ENCODE results near the gene MAP7D2. TPM values are rescaled to one million over a fixed set of nuclear protein-coding genes. Genes with fewer than 3 reads are reported as not detected.

The MAP7D2 gene
- total RNA-seq, 3 donors from 2014 or later: 0.48 to 2.2 (median 1.3) TPM

DNA sequence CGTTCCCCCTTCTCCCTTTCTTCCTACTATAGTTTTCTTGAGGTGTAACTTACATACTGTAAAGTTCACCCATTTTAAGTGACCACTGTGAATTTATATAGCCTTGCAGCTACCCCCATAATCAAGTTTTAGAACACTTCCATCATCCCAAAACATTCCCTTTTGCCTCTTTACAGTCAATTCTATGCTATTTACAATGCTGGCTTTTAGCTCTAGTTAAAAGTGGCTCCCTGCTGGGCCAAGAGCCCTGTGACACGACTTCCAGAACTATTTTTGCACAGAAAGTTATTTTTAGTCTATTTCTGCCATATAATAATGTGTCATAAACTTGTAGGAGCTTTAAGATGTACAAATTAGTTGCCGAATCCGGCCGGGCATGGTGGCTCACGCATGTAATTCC lies 26.9 kb downstream of the MAP7D2 start:
- H3K4me1 ChIP-seq: no peaks in the 10 kb centered on the region
- intact Hi-C loops (cut with DNase I; ENCODE audit: low total_unique reads): no loop called here
- TF ChIP-seq POLR2AphosphoS5 (IDR thresholded peaks at IDR 0.05) (no peak), POLR2A (IDR thresholded peaks at IDR 0.05) (no peak)
- TF ChIP-seq, protein P1, sequence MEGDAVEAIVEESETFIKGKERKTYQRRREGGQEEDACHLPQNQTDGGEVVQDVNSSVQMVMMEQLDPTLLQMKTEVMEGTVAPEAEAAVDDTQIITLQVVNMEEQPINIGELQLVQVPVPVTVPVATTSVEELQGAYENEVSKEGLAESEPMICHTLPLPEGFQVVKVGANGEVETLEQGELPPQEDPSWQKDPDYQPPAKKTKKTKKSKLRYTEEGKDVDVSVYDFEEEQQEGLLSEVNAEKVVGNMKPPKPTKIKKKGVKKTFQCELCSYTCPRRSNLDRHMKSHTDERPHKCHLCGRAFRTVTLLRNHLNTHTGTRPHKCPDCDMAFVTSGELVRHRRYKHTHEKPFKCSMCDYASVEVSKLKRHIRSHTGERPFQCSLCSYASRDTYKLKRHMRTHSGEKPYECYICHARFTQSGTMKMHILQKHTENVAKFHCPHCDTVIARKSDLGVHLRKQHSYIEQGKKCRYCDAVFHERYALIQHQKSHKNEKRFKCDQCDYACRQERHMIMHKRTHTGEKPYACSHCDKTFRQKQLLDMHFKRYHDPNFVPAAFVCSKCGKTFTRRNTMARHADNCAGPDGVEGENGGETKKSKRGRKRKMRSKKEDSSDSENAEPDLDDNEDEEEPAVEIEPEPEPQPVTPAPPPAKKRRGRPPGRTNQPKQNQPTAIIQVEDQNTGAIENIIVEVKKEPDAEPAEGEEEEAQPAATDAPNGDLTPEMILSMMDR (IDR thresholded peaks at IDR 0.05): no peak
- H3K36me3 ChIP-seq: no peaks in the 10 kb centered on the region
- no peaks in the 10 kb centered on the region for H3K9me3 ChIP-seq
- peaks cover 0 to 46% of the 10 kb centered on the region in 2 donors for H3K27me3 ChIP-seq
- no peak overlapping the region for H3K27ac ChIP-seq
- no peak for DNase-seq (ENCODE audit: low spot score in 2 of 2)
- no peak overlapping the region for H3K4me3 ChIP-seq

DNA sequence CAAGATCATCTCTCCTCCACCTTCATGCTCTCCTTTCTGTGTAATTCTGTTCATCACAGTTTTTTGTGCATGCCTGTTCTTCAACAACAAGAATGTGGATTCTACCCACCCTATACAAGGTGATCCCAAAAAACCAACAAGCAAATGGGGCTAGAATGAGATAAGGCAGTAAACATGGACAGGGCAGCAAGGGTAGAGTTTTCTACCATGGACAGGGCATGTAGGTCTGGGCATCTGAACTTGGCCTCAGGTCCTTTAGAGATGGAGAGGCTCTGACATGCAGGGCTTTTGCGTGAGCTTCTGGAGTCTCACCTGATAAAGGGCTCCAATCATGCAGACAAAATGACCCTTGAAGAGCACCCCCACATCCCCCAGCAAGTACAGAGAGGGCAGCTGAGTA lies 36.4 kb downstream of the MAP7D2 start:
- Histone ChIP-seq H3K9me3 (no peaks in the 10 kb centered on the region), H3K4me1 (no peaks in the 10 kb centered on the region), H3K36me3 (no peaks in the 10 kb centered on the region), H3K27ac (no peak overlapping the region), H3K4me3 (no peak overlapping the region), H3K27me3 (peaks cover 0 to 48% of the 10 kb centered on the region in 2 donors)
- no peak for TF ChIP-seq POLR2AphosphoS5 (IDR thresholded peaks at IDR 0.05)
- TF ChIP-seq POLR2A (IDR thresholded peaks at IDR 0.05): no peak
- TF ChIP-seq, protein P1 (IDR thresholded peaks at IDR 0.05): no peak
- intact Hi-C loops (cut with DNase I; ENCODE audit: low total_unique reads): no loop called here
- DNase-seq (ENCODE audit: low spot score in 2 of 2): no peak

DNA sequence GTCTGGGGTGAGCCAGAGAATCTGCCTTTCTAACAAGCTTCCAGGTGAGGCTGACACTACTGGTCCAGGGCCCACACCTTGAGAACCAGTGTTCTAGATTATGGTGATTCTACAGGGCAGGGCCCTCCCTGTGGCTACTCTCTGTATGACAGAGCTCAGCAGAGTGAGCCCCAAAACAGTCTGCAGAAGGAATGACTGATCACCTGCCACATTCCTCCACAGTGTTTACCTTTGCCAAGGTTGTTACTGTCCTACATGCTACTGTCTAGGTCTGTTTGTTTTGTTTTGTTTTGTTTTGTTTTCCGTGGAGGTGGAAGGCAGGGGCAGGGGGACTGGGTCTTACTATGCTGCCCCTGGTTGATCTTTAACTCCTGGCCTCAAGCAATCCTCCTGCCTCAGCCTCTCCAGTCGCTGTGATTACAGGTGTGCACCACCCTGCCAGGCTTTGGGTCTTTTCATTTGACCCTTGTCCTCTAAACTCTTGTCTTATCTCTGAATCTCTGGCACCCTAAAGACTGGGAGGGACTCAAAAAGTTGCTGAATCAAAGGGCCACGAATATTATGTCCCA lies 45.1 kb downstream of the MAP7D2 start:
- no peak for TF ChIP-seq POLR2AphosphoS5 (IDR thresholded peaks at IDR 0.05)
- TF ChIP-seq, protein P1 (IDR thresholded peaks at IDR 0.05): no peak
- TF ChIP-seq POLR2A (IDR thresholded peaks at IDR 0.05): no peak
- H3K36me3 ChIP-seq: no peaks in the 10 kb centered on the region
- no peak for DNase-seq (ENCODE audit: low spot score in 2 of 2)
- H3K4me1 ChIP-seq: no peaks in the 10 kb centered on the region
- H3K27ac ChIP-seq: no peak overlapping the region
- H3K9me3 ChIP-seq: no peaks in the 10 kb centered on the region
- intact Hi-C loops (cut with DNase I; ENCODE audit: low total_unique reads): no loop called here
- H3K4me3 ChIP-seq: no peak overlapping the region
- H3K27me3 ChIP-seq: peaks cover 0 to 30% of the 10 kb centered on the region in 2 donors

DNA sequence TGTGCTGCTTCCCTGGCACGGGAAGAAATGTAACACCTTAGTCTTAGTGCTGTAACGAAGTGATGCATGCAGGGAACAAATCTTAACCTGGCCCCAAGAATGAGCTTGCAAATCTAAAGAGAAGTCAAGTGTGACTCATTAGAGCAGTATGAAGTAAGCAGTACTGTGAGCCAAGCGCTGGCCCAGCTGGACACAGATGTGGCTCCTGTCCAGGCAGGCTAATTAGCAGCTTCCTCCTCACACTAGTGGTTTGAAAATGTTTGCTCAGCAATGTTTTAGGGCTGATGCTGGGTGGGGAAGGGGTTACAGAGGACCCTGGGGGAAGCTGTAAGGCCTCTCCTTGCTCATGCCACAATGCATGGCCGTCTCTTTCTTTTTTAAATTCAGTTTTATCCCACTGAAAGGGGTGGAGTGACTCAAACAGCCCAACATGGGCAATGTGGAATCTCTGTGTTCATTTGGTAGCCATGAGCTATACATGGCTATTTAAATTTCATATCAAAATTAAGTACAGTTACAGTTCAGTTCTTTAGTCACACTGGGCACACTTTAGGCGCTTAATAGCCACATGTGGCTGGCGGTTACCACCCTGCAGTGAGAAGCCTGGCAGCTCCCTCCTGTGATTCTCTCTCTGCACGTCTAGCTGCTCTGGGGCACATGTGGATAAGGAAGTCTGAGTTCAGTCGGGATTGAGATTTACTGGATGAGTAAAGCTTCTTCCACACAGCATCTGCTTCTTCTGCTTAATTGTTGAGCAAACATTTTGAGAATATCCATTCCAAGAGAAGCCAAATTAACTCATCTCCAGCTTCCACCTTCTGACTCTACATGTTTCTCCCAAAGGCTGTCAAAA lies 48.8 kb downstream of the MAP7D2 start:
- Histone ChIP-seq H3K27ac (no peak overlapping the region), H3K27me3 (peaks cover 0 to 26% of the 10 kb centered on the region in 2 donors), H3K36me3 (no peaks in the 10 kb centered on the region), H3K4me1 (no peaks in the 10 kb centered on the region), H3K4me3 (no peak overlapping the region), H3K9me3 (no peaks in the 10 kb centered on the region)
- intact Hi-C loops (cut with DNase I; ENCODE audit: low total_unique reads): no loop called here
- DNase-seq (ENCODE audit: low spot score in 2 of 2): peak; percentile 58 to 81
- TF ChIP-seq, protein P1 (IDR thresholded peaks at IDR 0.05): no peak
- no peak for TF ChIP-seq POLR2AphosphoS5 (IDR thresholded peaks at IDR 0.05)
- no peak for TF ChIP-seq POLR2A (IDR thresholded peaks at IDR 0.05)

Data from breast epithelium (tissue), 4 donors.